Stomach (tissue), 9 donors: ENCODE data around the gene PINK1. TPM values are rescaled to one million over a fixed set of nuclear protein-coding genes. Genes with fewer than 3 reads are reported as not detected.

ENCODE experiments used
- DNase-seq, 2 donors: peaks; one replicate each; pipeline versions ENCODE4 v3.0.0 to v3.0.0-alpha.2; 2013 to 2019
- H3K27ac ChIP-seq, 5 donors: fragments of 200-600 bp in 4 of 5; sonication (generic) in 4 of 5; one replicate each; pipeline ENCODE4 v1.5.1; 2013 to 2019; ENCODE audit warnings: mild to moderate bottlenecking in 1 of 5, moderate library complexity in 1 of 5
- H3K27me3 ChIP-seq, 3 donors: fragments of 200-600 bp; sonication (generic); one replicate each; pipeline ENCODE4 v1.5.1; 2017 to 2019; ENCODE audit warnings: mixed run types in 1 of 3
- H3K36me3 ChIP-seq, 4 donors: fragments of 200-600 bp; sonication (generic); 1 replicate in 3 of 4; 2 replicates in 1 of 4; pipeline ENCODE4 v1.5.1; 2016 to 2019
- H3K4me1 ChIP-seq, 4 donors: fragments of 200-600 bp; sonication (generic); one replicate each; pipeline ENCODE4 v1.5.1; 2016 to 2019
- H3K4me3 ChIP-seq, 4 donors: fragments of 200-600 bp; sonication (generic) in 3 of 4; one replicate each; pipeline ENCODE4 v1.5.1; 2016 to 2019; ENCODE audit warnings: mild to moderate bottlenecking in 1 of 4
- H3K9me3 ChIP-seq, 4 donors: fragments of 200-600 bp; sonication (generic); one replicate each; pipeline ENCODE4 v1.5.1; 2016 to 2019
- CTCF ChIP-seq, 7 experiments: fragments of 450-650 bp in 4 of 7; fragments of 200-600 bp in 3 of 7; sonication (generic) in 3 of 7; IDR thresholded peaks; one replicate each; pipeline ENCODE4 v1.5.1; 2016 to 2019; ENCODE audit warnings: antibody characterized with exemption in 7 of 7, control low read depth in 2 of 7, mild to moderate bottlenecking in 1 of 7
- EP300 ChIP-seq: sonication (generic); formaldehyde crosslinking; IDR thresholded peaks from one replicate; pipeline ENCODE4 v1.6.1; 2017; ENCODE audit warnings: antibody characterized with exemption
- POLR2A ChIP-seq, 4 donors: fragments of 450-650 bp; IDR thresholded peaks; one replicate each; pipeline ENCODE4 v1.6.1; 2016; ENCODE audit warnings: antibody characterized with exemption in 4 of 4, control low read depth in 2 of 4, mild to moderate bottlenecking in 1 of 4, moderate library complexity in 1 of 4
- POLR2AphosphoS5 ChIP-seq, 3 donors: sonication (generic); formaldehyde crosslinking; IDR thresholded peaks; one replicate each; pipeline ENCODE4 v1.6.1; 2016; ENCODE audit warnings: antibody characterized with exemption in 3 of 3
- WGBS, 5 donors: extraction: QIAGEN DNeasy Blood & Tissue Kit in 3 of 5; methylation state at CpG; one replicate each; pipeline versions ENCODE4 v1.1.5 to v1.1.7; 2013 to 2018; 5-methylcytosine and 5-hydroxymethylcytosine counted together
- intact Hi-C: fragments of 100-400 bp; cut with DNase I; formaldehyde crosslinking; loops from one replicate; pipeline ENCODE4 v1.15.1; 2023; ENCODE audit warnings: low total_unique reads
- polyA plus RNA-seq, 3 donors: library from polyadenylated mRNA; stranded (reverse); fragments of 200-250 nt; gene quantifications; one replicate each; pipeline ENCODE4 v1.2.3, GENCODE V29; 2013
- total RNA-seq, 5 donors: library from RNA; depleted of rRNA; stranded (reverse); fragments of >200 nt; gene quantifications; one replicate each; pipeline versions ENCODE4 v1.1.0 to v1.2.3, GENCODE V29; 2014 to 2016
- donor health status: healthy with polysubstance abuse.
- donor health status: Bipolar disorder and iron deficiency.
- donor health status: healthy.

PINK1 gene
- total and polyA plus RNA-seq, 8 donors = 21.0 to 169 (median 53.8) TPM

GRCh38 chr1:20593756-20594155 lies 39.5 kb upstream of the PINK1 start:
- Histone ChIP-seq H3K27ac (no peak overlapping the region), H3K36me3 (no peaks in the 10 kb centered on the region), H3K27me3 (peaks cover 0 to 48% (median 18%) of the 10 kb centered on the region in 3 donors), H3K9me3 (no peaks in the 10 kb centered on the region), H3K4me3 (no peak overlapping the region), H3K4me1 (peaks cover 0 to 13% (median 7%) of the 10 kb centered on the region in 4 donors)
- 63 to 86% (median 69%) methylated on average over 4 to 5 of the region's 5 CpGs for WGBS, 5 donors
- no peak for TF ChIP-seq CTCF (IDR thresholded peaks at IDR 0.05)
- TF ChIP-seq EP300 = no peak
- no peak for TF ChIP-seq POLR2AphosphoS5 (IDR thresholded peaks at IDR 0.05)
- TF ChIP-seq POLR2A (IDR thresholded peaks at IDR 0.05) = no peak
- no peak for DNase-seq
- intact Hi-C loops = no loop called here

GRCh38 chr1:20594746-20595145 lies 38.5 kb upstream of the PINK1 start:
- intact Hi-C loops = no loop called here
- no peak overlapping the region for H3K4me3 ChIP-seq
- no peaks in the 10 kb centered on the region for H3K36me3 ChIP-seq
- H3K4me1 ChIP-seq = peaks cover 0 to 3% (median under 1%) of the 10 kb centered on the region in 4 donors
- TF ChIP-seq POLR2AphosphoS5 (IDR thresholded peaks at IDR 0.05) (no peak), POLR2A (IDR thresholded peaks at IDR 0.05) (no peak), EP300 (no peak), CTCF (IDR thresholded peaks at IDR 0.05) (no peak)
- peaks cover 0 to 38% (median 8%) of the 10 kb centered on the region in 3 donors for H3K27me3 ChIP-seq
- no peaks in the 10 kb centered on the region for H3K9me3 ChIP-seq
- no peak for DNase-seq
- no peak overlapping the region for H3K27ac ChIP-seq
- WGBS, 5 donors = 85 to 90% (median 89%) methylated on average over 14 of the region's 14 CpGs

DNA sequence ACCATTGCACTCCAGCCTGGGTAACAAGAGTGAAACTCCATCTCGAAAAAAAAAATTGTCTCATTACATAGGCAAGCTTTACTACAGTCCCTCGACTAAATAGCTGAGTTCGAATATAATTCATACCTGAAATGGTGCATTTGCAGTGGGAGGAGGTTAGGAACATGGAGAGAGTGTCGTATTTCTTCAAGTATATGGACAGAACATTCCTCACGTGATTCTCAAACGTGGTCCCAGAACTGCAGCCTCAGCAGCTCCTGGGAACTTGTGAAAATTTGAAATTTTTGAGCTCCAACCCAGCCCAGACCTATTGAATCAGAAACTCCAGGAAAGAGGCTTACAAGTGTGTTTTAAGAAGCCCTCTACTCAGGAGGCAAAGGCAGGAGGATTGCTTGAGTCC lies 37.2 kb upstream of the PINK1 start:
- TF ChIP-seq CTCF (IDR thresholded peaks at IDR 0.05) = no peak
- Histone ChIP-seq H3K27ac (peak overlapping the region in 1 of 5 donors; percentile 67), H3K27me3 (peaks cover 0 to 24% (median 4%) of the 10 kb centered on the region in 3 donors), H3K9me3 (no peaks in the 10 kb centered on the region), H3K4me3 (no peak overlapping the region), H3K4me1 (no peaks in the 10 kb centered on the region), H3K36me3 (no peaks in the 10 kb centered on the region)
- 46 to 61% (median 50%) methylated on average over 6 of the region's 6 CpGs for WGBS, 5 donors
- intact Hi-C loops = no loop called here
- DNase-seq = no peak

DNA sequence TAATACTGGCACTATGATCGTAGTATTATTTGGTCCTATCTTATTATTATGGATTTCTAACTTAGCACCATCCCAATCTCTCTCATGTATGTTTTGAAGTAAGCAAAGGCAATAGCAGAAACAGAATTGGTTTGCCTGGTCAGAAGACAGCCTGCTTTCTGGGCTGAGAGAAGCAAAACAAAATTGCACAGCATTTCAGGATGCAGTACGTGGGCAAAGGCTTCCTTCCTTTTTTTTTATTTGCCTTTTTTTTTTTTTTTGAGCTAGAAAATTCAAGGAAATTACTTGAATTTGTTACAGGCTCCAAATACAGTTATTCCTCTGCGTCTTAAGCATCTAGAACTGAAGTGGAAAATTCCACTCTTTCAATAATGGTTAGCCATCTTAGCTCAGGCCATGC lies 35.6 kb upstream of the PINK1 start:
- no peak for DNase-seq
- H3K4me1 ChIP-seq = no peaks in the 10 kb centered on the region
- H3K27me3 ChIP-seq = peaks cover 0 to 9% (median 0%) of the 10 kb centered on the region in 3 donors
- WGBS, 5 donors = 65 to 76% (median 72%) methylated on average over 3 of the region's 3 CpGs
- no peak overlapping the region for H3K4me3 ChIP-seq
- peak overlapping the region in 2 of 5 donors; percentile 33 to 67 for H3K27ac ChIP-seq
- no peaks in the 10 kb centered on the region for H3K36me3 ChIP-seq
- H3K9me3 ChIP-seq = no peaks in the 10 kb centered on the region
- TF ChIP-seq EP300 = no peak
- TF ChIP-seq POLR2A (IDR thresholded peaks at IDR 0.05) = no peak
- no peak for TF ChIP-seq POLR2AphosphoS5 (IDR thresholded peaks at IDR 0.05)
- TF ChIP-seq CTCF (IDR thresholded peaks at IDR 0.05) = no peak
- intact Hi-C loops = no loop called here
